ENCODE data around the gene GGNBP2. TPM values are rescaled to one million over a fixed set of nuclear protein-coding genes. Genes with fewer than 3 reads are reported as not detected.

GGNBP2 gene
- total RNA-seq, 1 experiment from 2014 or later, result 57.2 TPM

- no peak for DNase-seq (ENCODE audit: low read depth, low spot score)
- no peaks in the 10 kb centered on the region for H3K36me3 ChIP-seq (ENCODE audit: control insufficient read depth, insufficient read depth, low read length)
- BruUV-seq (replicated peaks), result no TSS peak
- in situ Hi-C loops (cut with HindIII; ENCODE audit: low pct_unique_long_range_greater_than_20kb, low sequenced_read_pairs), result no loop called here
- ChIA-PET POLR2A (interaction anchor here (0.6 kb wide), 1 partner anchor 13 kb away, joined by 8 read pairs; no protein-coding TSS in a partner anchor), CTCF (interaction anchor here (0.6 to 0.7 kb wide), 2 partner anchors 14 to 54 kb away, joined by 5 to 6 read pairs; no protein-coding TSS in a partner anchor)
- TF ChIP-seq SIN3A (IDR thresholded peaks at IDR 0.05; ENCODE audit: borderline replicate concordance, insufficient read depth, low read depth, low read length), result no peak
- TF ChIP-seq CTCF (IDR thresholded peaks at IDR 0.05), result no peak
- no peak for TF ChIP-seq TCF7L2 (IDR thresholded peaks at IDR 0.05; ENCODE audit: low read depth, low read length)
- TF ChIP-seq REST (IDR thresholded peaks at IDR 0.05; ENCODE audit: insufficient read depth in 1 of 2, low read depth in 2 of 2, low read length in 1 of 2), result no peak
- TF ChIP-seq POLR2AphosphoS5 (IDR thresholded peaks at IDR 0.05; ENCODE audit: low read depth, low read length), result no peak
- ATAC-seq, result no peak
- no peaks in the 10 kb centered on the region for H3K4me1 ChIP-seq (ENCODE audit: control insufficient read depth, insufficient read depth, low read length)
- H3K27me3 ChIP-seq (ENCODE audit: control insufficient read depth, insufficient read depth, low read length), result no peaks in the 10 kb centered on the region
- no peak overlapping the region for H3K27ac ChIP-seq (ENCODE audit: low read length)
- intact Hi-C loops (cut with micrococcal nuclease; ENCODE audit: unreplicated experiment), result no loop called here
- H3K4me3 ChIP-seq (ENCODE audit: low read depth in 2 of 2, low read length in 2 of 2), result no peak overlapping the region
- H3K9me3 ChIP-seq (ENCODE audit: control insufficient read depth, insufficient read depth, low read depth, low read length), result no peaks in the 10 kb centered on the region
Measured at GRCh38 chr17:36616061-36617029, 71.6 kb downstream of the GGNBP2 start.

- no peak overlapping the region for H3K4me3 ChIP-seq (ENCODE audit: low read depth in 2 of 2, low read length in 2 of 2)
- CTCF ChIA-PET, result no interaction called here
- H3K27me3 ChIP-seq (ENCODE audit: control insufficient read depth, insufficient read depth, low read length), result no peaks in the 10 kb centered on the region
- intact Hi-C loops (cut with micrococcal nuclease; ENCODE audit: unreplicated experiment) (no loop called here), in situ Hi-C loops (cut with HindIII; ENCODE audit: low pct_unique_long_range_greater_than_20kb, low sequenced_read_pairs) (no loop called here)
- ATAC-seq (no peak), DNase-seq (ENCODE audit: low read depth, low spot score) (no peak)
- BruUV-seq (replicated peaks), result no TSS peak
- H3K9me3 ChIP-seq (ENCODE audit: control insufficient read depth, insufficient read depth, low read depth, low read length), result no peaks in the 10 kb centered on the region
- H3K27ac ChIP-seq (ENCODE audit: low read length), result no peak overlapping the region
- H3K4me1 ChIP-seq (ENCODE audit: control insufficient read depth, insufficient read depth, low read length), result no peaks in the 10 kb centered on the region
- no peaks in the 10 kb centered on the region for H3K36me3 ChIP-seq (ENCODE audit: control insufficient read depth, insufficient read depth, low read length)
- no peak for TF ChIP-seq CTCF (IDR thresholded peaks at IDR 0.05)
- no peak for TF ChIP-seq REST (IDR thresholded peaks at IDR 0.05; ENCODE audit: insufficient read depth in 1 of 2, low read depth in 2 of 2, low read length in 1 of 2)
- TF ChIP-seq TCF7L2 (IDR thresholded peaks at IDR 0.05; ENCODE audit: low read depth, low read length), result no peak
- no peak for TF ChIP-seq POLR2AphosphoS5 (IDR thresholded peaks at IDR 0.05; ENCODE audit: low read depth, low read length)
- TF ChIP-seq SIN3A (IDR thresholded peaks at IDR 0.05; ENCODE audit: borderline replicate concordance, insufficient read depth, low read depth, low read length), result no peak
- POLR2A ChIA-PET, result no interaction called here
Measured at GRCh38 chr17:36617773-36618172, 73.1 kb downstream of the GGNBP2 start.

Measured in Panc1 (cell line).